Muscle of leg (tissue), 11 donors: ENCODE results near the gene DGKG. TPM values are rescaled to one million over a fixed set of nuclear protein-coding genes. Genes with fewer than 3 reads are reported as not detected.

Source experiments
- DNase-seq: peaks from one replicate; pipeline ENCODE4 v3.0.0; 2013
- H3K27ac ChIP-seq: one replicate; pipeline ENCODE4 v1.5.1; 2013; ENCODE audit warnings: mild to moderate bottlenecking, low read length, control low read depth
- H3K27me3 ChIP-seq: one replicate; pipeline ENCODE4 v1.6.1; 2013; ENCODE audit warnings: low read length; ENCODE audit not compliant: control insufficient read depth, insufficient read depth
- H3K36me3 ChIP-seq: one replicate; pipeline ENCODE4 v1.6.1; 2013; ENCODE audit warnings: low read length; ENCODE audit not compliant: control insufficient read depth, insufficient read depth
- H3K4me1 ChIP-seq: one replicate; pipeline ENCODE4 v1.6.1; 2013; ENCODE audit warnings: low read length; ENCODE audit not compliant: control insufficient read depth, insufficient read depth
- H3K4me3 ChIP-seq: one replicate; pipeline ENCODE4 v1.5.1; 2013; ENCODE audit warnings: low read length, control low read depth
- H3K9me3 ChIP-seq: replicated peaks from 2 replicates; pipeline ENCODE4 v1.6.1; 2013; ENCODE audit warnings: low read depth, low read length; ENCODE audit not compliant: control insufficient read depth
- WGBS: methylation state at CpG from one replicate; pipeline ENCODE4 v1.1.5; 2013; ENCODE audit warnings: missing lambda C conversion rate; ENCODE audit not compliant: insufficient coverage; 5-methylcytosine and 5-hydroxymethylcytosine counted together
- polyA plus RNA-seq, 8 donors: library from polyadenylated mRNA; unstranded; fragments of 120-200 nt; gene quantifications; one replicate each; pipeline versions ENCODE4 v1.2.1 to v1.2.3, GENCODE V29; 2013; ENCODE audit warnings: inconsistent platforms in 1 of 8, low replicate concordance in 1 of 8; ENCODE audit not compliant: insufficient read length in 8 of 8, insufficient read depth in 1 of 8
- total RNA-seq: library from RNA; stranded (reverse); fragments of 120-200 nt; gene quantifications from one replicate; pipeline ENCODE4 v1.2.4, GENCODE V29; 2013

DGKG gene
- total and polyA plus RNA-seq, 9 donors = 0.83 to 2.0 (median 1.6) TPM

DNA sequence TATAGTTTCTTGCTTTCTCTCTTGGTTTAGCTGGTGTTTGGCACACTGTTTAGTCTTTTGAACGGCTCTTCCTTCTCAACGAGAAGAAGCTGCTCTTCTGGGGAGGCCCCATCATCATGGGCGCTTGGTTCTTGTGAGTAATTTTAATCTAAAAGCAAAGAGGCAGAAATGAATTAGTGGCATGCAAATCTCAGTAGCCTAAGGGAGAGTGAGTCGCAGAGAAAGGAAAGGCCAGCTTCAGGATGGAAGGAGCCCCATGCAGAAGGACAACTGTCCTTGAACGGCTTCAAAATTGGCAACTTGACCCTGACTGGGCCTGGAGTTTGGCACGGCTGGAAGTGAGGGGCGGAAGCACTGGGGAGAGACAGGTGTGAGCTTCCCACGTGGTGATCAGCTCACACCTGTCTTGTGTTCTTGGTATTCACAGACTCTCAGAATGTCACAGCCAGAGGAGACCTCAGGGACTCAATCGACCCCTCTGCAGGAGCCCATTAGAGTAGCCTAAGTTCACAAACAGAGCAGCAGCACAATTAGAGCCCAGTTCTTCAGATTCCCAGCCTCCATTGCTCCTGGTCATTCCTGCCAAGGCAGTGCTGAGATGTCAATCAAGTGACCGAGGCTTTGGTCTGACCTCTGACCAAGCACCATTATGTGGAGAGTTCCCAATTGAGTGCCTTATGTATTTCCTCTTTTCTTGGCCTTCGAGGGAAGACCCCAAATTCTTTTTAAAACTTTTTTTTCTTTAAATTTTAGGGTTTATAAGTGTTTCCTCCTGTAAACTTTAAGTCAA lies 211.8 kb downstream of the DGKG start:
- Histone ChIP-seq H3K36me3 (no peaks in the 10 kb centered on the region), H3K4me1 (peaks cover 10% of the 10 kb centered on the region), H3K27ac (no peak overlapping the region), H3K27me3 (no peaks in the 10 kb centered on the region), H3K9me3 (no peaks in the 10 kb centered on the region), H3K4me3 (no peak overlapping the region)
- no peak for DNase-seq
- WGBS = 71% methylated on average over 9 of the region's 11 CpGs

DNA sequence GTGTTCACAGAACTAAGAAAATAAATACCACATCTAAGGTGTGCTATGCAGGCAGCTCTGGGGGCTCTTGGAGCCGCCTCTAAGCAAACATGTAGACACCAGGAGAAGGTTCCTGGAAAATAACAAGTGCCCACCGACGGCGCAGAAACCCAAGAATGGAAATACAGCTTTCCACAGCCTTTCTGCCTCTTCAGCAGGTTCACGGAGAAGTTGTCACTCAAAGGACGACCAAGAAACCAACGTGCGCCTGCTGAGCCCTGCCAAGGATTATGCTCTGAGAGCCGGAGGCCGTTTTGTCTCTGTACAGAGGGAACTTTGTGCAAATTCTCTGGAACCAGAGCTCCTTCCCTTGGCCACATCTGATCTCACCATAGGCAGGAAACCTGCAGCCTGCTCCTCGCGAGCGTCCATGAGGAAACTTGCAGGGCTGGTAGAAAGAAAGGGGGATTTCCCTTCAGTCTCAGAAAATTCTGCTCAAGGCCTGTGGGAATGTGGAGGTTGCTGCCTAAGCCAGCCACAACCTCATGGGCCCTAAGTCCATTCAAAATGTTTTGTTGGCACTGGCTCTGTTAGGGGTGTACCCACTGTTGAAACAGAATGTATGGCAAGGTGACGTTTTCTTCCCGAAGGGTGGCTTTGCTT lies 212.6 kb downstream of the DGKG start:
- Histone ChIP-seq H3K36me3 (no peaks in the 10 kb centered on the region), H3K9me3 (no peaks in the 10 kb centered on the region), H3K4me1 (peaks cover 10% of the 10 kb centered on the region), H3K27ac (no peak overlapping the region), H3K4me3 (no peak overlapping the region), H3K27me3 (no peaks in the 10 kb centered on the region)
- WGBS = 82% methylated on average over 8 of the region's 15 CpGs
- peak; percentile 42 for DNase-seq

DNA sequence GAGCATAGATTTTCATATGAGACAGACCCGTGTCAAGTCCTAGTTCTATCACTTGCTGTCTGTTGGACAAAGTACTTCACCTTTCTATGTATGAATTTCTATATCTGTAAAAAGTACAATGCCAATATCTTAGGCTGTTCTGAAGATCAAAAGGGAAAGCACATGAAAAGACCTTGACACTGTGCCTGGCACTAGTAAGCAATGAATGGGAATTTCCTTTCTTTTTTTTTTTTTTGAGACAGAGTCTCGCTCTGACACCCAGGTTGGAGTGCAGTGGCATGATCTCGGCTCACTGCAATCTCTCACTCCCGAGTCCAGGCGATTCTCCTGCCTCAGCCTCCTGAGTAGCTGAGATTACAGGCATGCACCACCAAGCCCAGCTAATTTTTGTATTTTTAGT lies 217.8 kb downstream of the DGKG start:
- no peak for DNase-seq
- Histone ChIP-seq H3K27me3 (no peaks in the 10 kb centered on the region), H3K36me3 (no peaks in the 10 kb centered on the region), H3K4me1 (peaks cover 5% of the 10 kb centered on the region), H3K9me3 (no peaks in the 10 kb centered on the region), H3K27ac (no peak overlapping the region), H3K4me3 (no peak overlapping the region)
- 84% methylated on average over 4 of the region's 5 CpGs for WGBS

DNA sequence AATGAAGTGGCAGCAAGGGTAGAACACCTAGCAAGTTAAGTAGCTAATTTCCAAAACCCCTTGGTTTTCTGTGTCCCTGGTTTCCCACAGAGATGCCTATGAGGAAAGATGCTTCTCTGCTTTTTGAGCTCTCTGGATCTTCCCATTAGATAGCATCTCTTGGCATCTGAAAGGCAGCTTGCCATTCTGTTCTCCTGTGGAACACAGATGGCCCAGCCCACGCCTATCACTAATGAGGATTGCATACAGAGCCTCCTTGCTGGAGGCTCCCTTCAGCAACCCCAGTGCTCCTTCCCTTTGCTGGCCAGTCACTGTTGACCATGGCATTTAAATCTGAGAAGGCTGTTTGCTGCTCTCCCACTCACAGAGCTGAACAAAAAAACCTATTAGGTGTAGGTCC lies 218.8 kb downstream of the DGKG start:
- no peak overlapping the region for H3K4me3 ChIP-seq
- no peaks in the 10 kb centered on the region for H3K27me3 ChIP-seq
- WGBS = 82% methylated on average over 1 of the region's 1 CpG
- no peak overlapping the region for H3K27ac ChIP-seq
- DNase-seq = no peak
- H3K36me3 ChIP-seq = no peaks in the 10 kb centered on the region
- peaks cover 5% of the 10 kb centered on the region for H3K4me1 ChIP-seq
- H3K9me3 ChIP-seq = no peaks in the 10 kb centered on the region

DNA sequence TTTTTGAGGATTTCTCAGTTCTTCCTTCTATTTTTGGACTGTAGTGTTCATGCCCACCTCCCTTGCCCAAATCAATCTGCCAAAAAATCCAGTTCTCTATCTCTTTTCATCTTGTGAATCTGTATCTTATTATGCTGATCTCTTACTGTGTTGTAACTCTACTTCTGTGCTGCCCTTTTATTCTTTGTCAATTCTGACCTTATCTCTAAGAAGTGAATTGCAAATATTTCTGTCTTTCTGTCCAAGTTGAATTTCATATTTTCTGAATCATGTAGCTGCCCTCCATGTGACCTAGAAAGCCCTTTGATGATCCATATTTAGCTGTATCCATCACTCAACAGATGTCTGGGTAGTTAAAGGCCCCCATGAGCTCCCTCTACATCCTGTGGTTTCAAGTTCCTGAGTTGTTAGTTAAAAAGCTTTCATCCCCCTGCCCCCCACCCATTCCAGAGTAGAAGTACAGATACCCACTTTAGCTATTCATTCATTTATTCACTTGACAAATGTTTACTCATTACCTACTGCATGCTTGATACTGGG lies 219.6 kb downstream of the DGKG start:
- H3K27ac ChIP-seq = no peak overlapping the region
- H3K36me3 ChIP-seq = no peaks in the 10 kb centered on the region
- no peak for DNase-seq
- no peaks in the 10 kb centered on the region for H3K9me3 ChIP-seq
- H3K4me3 ChIP-seq = no peak overlapping the region
- H3K4me1 ChIP-seq = peaks cover 5% of the 10 kb centered on the region
- H3K27me3 ChIP-seq = no peaks in the 10 kb centered on the region

DNA sequence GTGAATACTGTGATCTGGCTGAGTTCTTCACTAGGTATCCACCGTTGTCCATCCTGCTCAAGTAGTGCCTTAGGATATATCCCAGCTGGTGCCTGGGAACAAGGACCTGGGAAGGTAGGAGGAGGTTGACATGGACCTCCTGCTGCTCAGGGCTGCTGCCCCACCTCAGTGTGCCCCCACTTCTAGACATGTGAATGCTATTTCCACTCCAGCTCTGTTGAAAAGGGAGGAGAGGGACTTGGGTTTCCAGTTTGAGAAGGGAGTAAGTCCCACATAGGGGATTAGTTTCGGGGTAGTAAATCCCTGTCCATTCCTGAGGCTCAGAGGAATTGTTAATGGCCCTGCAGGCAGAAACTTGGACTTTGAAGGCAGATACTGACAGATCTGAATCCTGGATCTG lies 220.2 kb downstream of the DGKG start:
- Histone ChIP-seq H3K36me3 (no peaks in the 10 kb centered on the region), H3K4me3 (no peak overlapping the region), H3K27ac (no peak overlapping the region), H3K27me3 (no peaks in the 10 kb centered on the region), H3K4me1 (peaks cover 5% of the 10 kb centered on the region), H3K9me3 (no peaks in the 10 kb centered on the region)
- no peak for DNase-seq
- WGBS = 40% methylated on average over 1 of the region's 2 CpGs

DNA sequence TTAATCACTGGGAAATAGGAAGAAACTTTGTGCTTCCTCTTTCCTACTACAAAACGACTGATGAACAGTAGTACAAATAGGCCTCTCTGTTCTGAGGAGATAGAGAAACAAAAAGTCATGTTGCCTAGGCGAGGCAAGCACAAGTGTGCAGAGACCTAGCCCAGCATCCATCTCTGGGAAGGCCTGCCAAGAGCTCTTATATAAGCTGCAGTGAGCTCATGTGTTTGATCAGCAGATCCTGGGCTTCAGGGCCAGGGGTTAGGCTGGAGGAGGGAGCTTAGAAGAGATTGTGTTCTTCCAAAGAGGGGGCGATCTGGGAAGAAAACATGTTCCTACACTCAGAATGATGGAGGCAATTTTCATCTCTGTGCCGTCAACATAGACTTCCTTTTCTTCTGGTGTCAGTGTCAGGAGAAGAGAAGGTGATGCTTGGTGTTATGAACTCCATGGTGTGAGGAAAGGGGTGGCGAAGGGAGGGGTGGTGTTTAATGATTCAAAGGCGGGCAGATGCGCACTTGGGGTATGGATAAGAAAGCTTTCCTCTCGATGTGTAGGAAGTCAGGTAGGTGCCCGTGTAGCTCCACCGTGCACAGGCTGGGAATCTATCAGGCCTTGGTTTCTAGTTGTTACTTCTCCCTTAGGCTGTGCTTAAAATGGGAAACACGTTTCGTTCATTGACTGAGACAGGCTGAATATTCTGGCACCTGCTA lies 223.6 kb downstream of the DGKG start:
- Histone ChIP-seq H3K4me1 (peaks cover 5% of the 10 kb centered on the region), H3K36me3 (no peaks in the 10 kb centered on the region), H3K27me3 (no peaks in the 10 kb centered on the region), H3K4me3 (no peak overlapping the region), H3K27ac (no peak overlapping the region), H3K9me3 (no peaks in the 10 kb centered on the region)
- 88% methylated on average over 11 of the region's 12 CpGs for WGBS
- peak; percentile 42 for DNase-seq

DNA sequence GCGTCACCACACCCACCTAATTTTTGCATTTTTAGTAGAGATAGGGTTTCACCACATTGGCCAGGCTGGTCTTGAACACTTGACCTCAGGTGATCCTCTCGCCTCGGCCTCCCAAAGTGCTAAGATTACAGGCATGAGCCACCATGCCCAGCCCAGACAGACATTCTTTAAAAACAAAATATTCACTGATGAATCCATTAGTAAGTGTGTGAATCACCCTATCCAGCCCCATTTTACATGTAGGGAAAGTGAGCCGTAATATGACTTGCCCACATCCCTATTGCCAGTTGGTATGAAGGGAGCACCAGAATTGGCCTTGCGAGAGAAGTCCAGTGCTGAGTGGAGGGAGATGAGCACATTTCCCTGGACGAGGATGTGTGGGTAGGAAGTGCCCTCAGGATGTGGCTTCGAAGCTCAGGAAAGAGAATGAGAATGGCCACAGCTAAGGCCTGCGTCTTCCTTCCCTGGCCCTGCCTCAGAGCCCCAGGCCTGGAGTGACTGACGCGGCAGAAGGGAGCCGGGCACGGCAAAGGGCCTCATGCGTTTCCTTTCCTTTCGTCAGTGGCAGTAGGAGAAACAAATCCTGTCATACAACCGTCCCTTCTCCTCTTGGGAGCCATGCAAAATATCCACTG lies 224.9 kb downstream of the DGKG start:
- no peaks in the 10 kb centered on the region for H3K36me3 ChIP-seq
- no peaks in the 10 kb centered on the region for H3K9me3 ChIP-seq
- no peaks in the 10 kb centered on the region for H3K27me3 ChIP-seq
- H3K27ac ChIP-seq = no peak overlapping the region
- DNase-seq = no peak
- no peak overlapping the region for H3K4me3 ChIP-seq
- H3K4me1 ChIP-seq = peaks cover 2% of the 10 kb centered on the region
- 56% methylated on average over 3 of the region's 15 CpGs for WGBS

DNA sequence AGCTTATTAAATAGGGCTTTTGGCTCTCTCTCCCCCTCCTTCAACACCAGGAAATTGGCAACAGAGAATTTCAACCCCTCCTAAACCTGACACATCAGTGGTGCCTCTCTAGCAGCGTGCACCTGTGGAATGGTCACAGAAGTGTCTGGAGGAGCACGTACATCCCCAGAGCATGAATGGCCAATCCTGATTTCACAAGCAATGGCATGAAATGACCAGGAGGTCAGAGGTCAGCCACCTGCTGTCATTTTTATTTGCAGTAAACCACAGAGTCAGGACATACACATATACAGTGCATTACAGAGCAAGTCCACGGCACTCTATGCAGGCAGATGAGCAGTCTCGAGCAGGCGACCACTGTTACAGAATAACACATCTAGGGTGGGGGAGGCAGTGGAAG lies 228.1 kb downstream of the DGKG start:
- H3K36me3 ChIP-seq = no peaks in the 10 kb centered on the region
- H3K27ac ChIP-seq = no peak overlapping the region
- no peaks in the 10 kb centered on the region for H3K27me3 ChIP-seq
- no peaks in the 10 kb centered on the region for H3K4me1 ChIP-seq
- no peak overlapping the region for H3K4me3 ChIP-seq
- 55% methylated on average over 2 of the region's 5 CpGs for WGBS
- DNase-seq = no peak
- H3K9me3 ChIP-seq = no peaks in the 10 kb centered on the region

DNA sequence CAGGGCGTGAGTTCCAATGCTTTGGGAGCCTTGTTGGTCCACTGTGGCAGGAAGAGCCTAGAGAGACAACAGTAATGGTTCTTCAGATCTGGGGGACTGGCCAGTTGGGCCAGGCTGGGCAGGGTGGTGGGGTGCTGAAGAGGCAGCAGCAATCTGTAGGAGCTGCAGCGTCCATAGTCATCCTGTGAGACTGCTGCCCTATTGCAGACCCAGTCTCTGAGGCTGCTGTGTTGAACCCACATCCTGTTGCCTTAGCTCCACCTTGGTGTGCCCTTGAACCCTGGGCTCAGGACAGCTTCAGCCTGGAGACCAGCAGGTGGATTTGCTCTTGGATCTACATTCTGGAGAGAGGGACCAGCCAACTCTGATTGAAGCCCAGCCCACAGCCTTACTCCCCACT lies 229.5 kb downstream of the DGKG start:
- 95% methylated on average over 2 of the region's 2 CpGs for WGBS

More for the DNA sequence above, 229.5 kb downstream of the DGKG start:
- H3K27ac ChIP-seq = no peak overlapping the region
- H3K36me3 ChIP-seq = no peaks in the 10 kb centered on the region
- no peak overlapping the region for H3K4me3 ChIP-seq
- no peaks in the 10 kb centered on the region for H3K9me3 ChIP-seq
- DNase-seq = no peak
- no peaks in the 10 kb centered on the region for H3K4me1 ChIP-seq
- no peaks in the 10 kb centered on the region for H3K27me3 ChIP-seq
